Nephron (organoid): ENCODE results near the gene GNL1.

Experiments
- H3K27ac Mint-ChIP-seq, 3 experiments: 2 replicates each; pipeline ENCODE4 v1.8.0; 2020; ENCODE audit warnings: mixed read lengths in 3 of 3, mild to moderate bottlenecking in 2 of 3, moderate library complexity in 1 of 3
- H3K27me3 Mint-ChIP-seq: 2 replicates; pipeline ENCODE4 v1.8.0; 2021; ENCODE audit warnings: low read depth, mild to moderate bottlenecking, moderate library complexity, mixed read lengths
- H3K36me3 Mint-ChIP-seq: 2 replicates; pipeline ENCODE4 v1.8.0; 2020; ENCODE audit warnings: low read depth, mixed read lengths
- H3K4me1 Mint-ChIP-seq: 2 replicates; pipeline ENCODE4 v1.8.0; 2020; ENCODE audit warnings: mixed read lengths
- H3K4me3 Mint-ChIP-seq, 3 experiments: 2 replicates each; pipeline ENCODE4 v1.8.0; 2020; ENCODE audit warnings: mild to moderate bottlenecking in 3 of 3, mixed read lengths in 3 of 3, moderate library complexity in 2 of 3
- H3K9me3 Mint-ChIP-seq: 2 replicates; pipeline ENCODE4 v1.8.0; 2020; ENCODE audit warnings: mixed read lengths
- CTCF ChIP-seq, 3 experiments: fragments of 200-600 bp; sonication (generic); IDR thresholded peaks; one replicate each; pipeline ENCODE4 v1.5.0; 2021; ENCODE audit warnings: antibody characterized with exemption in 3 of 3; ENCODE audit not compliant: unreplicated experiment in 3 of 3

GNL1 gene

GRCh38 chr6:30590509-30590908, 34.2 kb upstream of the GNL1 start:
- H3K4me1 Mint-ChIP-seq = peaks cover 9% of the 10 kb centered on the region
- no peak overlapping the region for H3K4me3 Mint-ChIP-seq
- TF ChIP-seq CTCF (IDR thresholded peaks at IDR 0.05; ENCODE audit: unreplicated experiment in 3 of 3) = no peak
- H3K27me3 Mint-ChIP-seq = no peaks in the 10 kb centered on the region
- peaks cover 64% of the 10 kb centered on the region for H3K36me3 Mint-ChIP-seq
- no peaks in the 10 kb centered on the region for H3K9me3 Mint-ChIP-seq
- H3K27ac Mint-ChIP-seq = peak overlapping the region; percentile 79 to 92 (median 85)

- H3K4me1 Mint-ChIP-seq = peaks cover 9% of the 10 kb centered on the region
- no peaks in the 10 kb centered on the region for H3K9me3 Mint-ChIP-seq
- no peak for TF ChIP-seq CTCF (IDR thresholded peaks at IDR 0.05; ENCODE audit: unreplicated experiment in 3 of 3)
- no peak overlapping the region for H3K4me3 Mint-ChIP-seq
- peak overlapping the region in 2 of 3 experiments; percentile 79 to 85 for H3K27ac Mint-ChIP-seq
- H3K27me3 Mint-ChIP-seq = no peaks in the 10 kb centered on the region
- H3K36me3 Mint-ChIP-seq = peaks cover 67% of the 10 kb centered on the region
Measured at GRCh38 chr6:30589754-30590358, 33.6 kb upstream of the GNL1 start.

GRCh38 chr6:30583921-30584320, 27.6 kb upstream of the GNL1 start:
- no peak overlapping the region for H3K27ac Mint-ChIP-seq
- H3K36me3 Mint-ChIP-seq = peaks cover 85% of the 10 kb centered on the region
- no peaks in the 10 kb centered on the region for H3K9me3 Mint-ChIP-seq
- H3K4me1 Mint-ChIP-seq = no peaks in the 10 kb centered on the region
- H3K4me3 Mint-ChIP-seq = no peak overlapping the region
- no peaks in the 10 kb centered on the region for H3K27me3 Mint-ChIP-seq
- no peak for TF ChIP-seq CTCF (IDR thresholded peaks at IDR 0.05; ENCODE audit: unreplicated experiment in 3 of 3)

GRCh38 chr6:30578051-30578450, 21.8 kb upstream of the GNL1 start:
- no peaks in the 10 kb centered on the region for H3K9me3 Mint-ChIP-seq
- H3K27ac Mint-ChIP-seq = no peak overlapping the region
- H3K27me3 Mint-ChIP-seq = no peaks in the 10 kb centered on the region
- peaks cover 67% of the 10 kb centered on the region for H3K36me3 Mint-ChIP-seq
- H3K4me3 Mint-ChIP-seq = no peak overlapping the region
- TF ChIP-seq CTCF (IDR thresholded peaks at IDR 0.05; ENCODE audit: unreplicated experiment in 3 of 3) = no peak
- peaks cover 8% of the 10 kb centered on the region for H3K4me1 Mint-ChIP-seq

GRCh38 chr6:30573113-30573512, 16.8 kb upstream of the GNL1 start:
- peaks cover 42% of the 10 kb centered on the region for H3K4me1 Mint-ChIP-seq

More at GRCh38 chr6:30573113-30573512, 16.8 kb upstream of the GNL1 start:
- Mint-ChIP-seq H3K4me3 (peak overlapping the region; percentile 7 to 97 (median 52)), H3K36me3 (peaks cover 24% of the 10 kb centered on the region), H3K9me3 (no peaks in the 10 kb centered on the region), H3K27me3 (no peaks in the 10 kb centered on the region), H3K27ac (peak overlapping the region in 2 of 3 experiments; percentile 12 to 13)
- TF ChIP-seq CTCF (IDR thresholded peaks at IDR 0.05; ENCODE audit: unreplicated experiment in 3 of 3) = no peak
